Small intestine (tissue), 7 donors: ENCODE measurements around the gene CMTM3. TPM values are rescaled to one million over a fixed set of nuclear protein-coding genes. Genes with fewer than 3 reads are reported as not detected.
A peak's percentile ranks its signal among the peaks of the same experiment; 100 is the strongest.
"Not testable (repeated sequence)": the region's sequence is repeated elsewhere in the genome, so short reads cannot be mapped to it uniquely, and the experiment has no call there.

Experiments used
- DNase-seq, 2 donors: peaks; one replicate each; pipeline versions ENCODE4 v3.0.0 to v3.0.0-alpha.2; 2013
- FAIRE-seq: peaks from 2 replicates; lab custom pipeline; 2012; peaks lifted over from hg19 to GRCh38; lab: Jason Lieb, UNC
- H3K27ac ChIP-seq, 3 donors: one replicate each; pipeline ENCODE4 v1.5.1; 2013; ENCODE audit warnings: low read length in 2 of 3, mild to moderate bottlenecking in 2 of 3, control low read depth in 1 of 3, inconsistent platforms in 1 of 3, low read depth in 1 of 3, moderate library complexity in 1 of 3
- H3K27me3 ChIP-seq, 3 donors: one replicate each; pipeline ENCODE4 v1.6.1; 2013; ENCODE audit warnings: low read length in 3 of 3, inconsistent platforms in 1 of 3; ENCODE audit not compliant: control insufficient read depth in 3 of 3, insufficient read depth in 3 of 3
- H3K36me3 ChIP-seq, 3 donors: one replicate each; pipeline ENCODE4 v1.6.1; 2013; ENCODE audit warnings: low read length in 3 of 3, inconsistent platforms in 1 of 3, low read depth in 1 of 3, mild to moderate bottlenecking in 1 of 3, moderate library complexity in 1 of 3; ENCODE audit not compliant: control insufficient read depth in 3 of 3, insufficient read depth in 2 of 3
- H3K4me1 ChIP-seq, 3 donors: one replicate each; pipeline ENCODE4 v1.6.1; 2013; ENCODE audit warnings: low read length in 2 of 3, inconsistent platforms in 1 of 3, low read depth in 1 of 3, mild to moderate bottlenecking in 1 of 3, moderate library complexity in 1 of 3; ENCODE audit not compliant: control insufficient read depth in 3 of 3, insufficient read depth in 2 of 3
- H3K4me3 ChIP-seq, 3 donors: one replicate each; pipeline ENCODE4 v1.5.1; 2013; ENCODE audit warnings: low read length in 3 of 3, control low read depth in 1 of 3, inconsistent platforms in 1 of 3, low read depth in 1 of 3, mild to moderate bottlenecking in 1 of 3, moderate library complexity in 1 of 3
- H3K9me3 ChIP-seq, 2 donors: one replicate each; pipeline ENCODE4 v1.6.1; 2013; ENCODE audit warnings: low read depth in 1 of 2, low read length in 1 of 2; ENCODE audit not compliant: control insufficient read depth in 2 of 2, insufficient read depth in 1 of 2
- WGBS, 3 donors: extraction: QIAGEN DNeasy Blood & Tissue Kit; methylation state at CpG; one replicate each; pipeline ENCODE4 v1.1.7; 2013; 5-methylcytosine and 5-hydroxymethylcytosine counted together
- polyA plus RNA-seq, 4 donors: library from polyadenylated mRNA; stranded (reverse) in 3 of 4; unstranded in 1 of 4; fragments of 200-250 nt in 3 of 4; fragments of 120-200 nt in 1 of 4; gene quantifications; one replicate each; pipeline versions ENCODE4 v1.2.1 to v1.2.3, GENCODE V29; 2013
- donor health status: healthy with polysubstance abuse.
- donor health status: control.
- donor health status: control.
- donor health status: Bipolar disorder and iron deficiency.
- donor health status: healthy.

The CMTM3 gene
- polyA plus RNA-seq, 4 donors, result 2.2 to 14.7 (median 11.0) TPM

GRCh38 chr16:66661671-66662346 lies 57.3 kb downstream of the CMTM3 start:
- 71 to 81% (median 72%) methylated on average over 6 of the region's 6 CpGs for WGBS, 3 donors
- H3K4me1 ChIP-seq, H3K4me3 ChIP-seq, H3K27ac ChIP-seq, H3K36me3 ChIP-seq, H3K27me3 ChIP-seq, DNase-seq, FAIRE-seq, H3K9me3 ChIP-seq: not testable (repeated sequence)

- H3K27ac ChIP-seq, result no peak overlapping the region
- H3K27me3 ChIP-seq, result no peaks in the 10 kb centered on the region
- H3K36me3 ChIP-seq, result no peaks in the 10 kb centered on the region
- 65 to 69% (median 68%) methylated on average over 7 of the region's 7 CpGs for WGBS, 3 donors
- no peaks in the 10 kb centered on the region for H3K9me3 ChIP-seq
- peaks cover 0 to 8% (median 0%) of the 10 kb centered on the region in 3 donors for H3K4me1 ChIP-seq
- peak in 1 of 2 donors; percentile 46 for DNase-seq
- no peak for FAIRE-seq
- no peak overlapping the region for H3K4me3 ChIP-seq
Measured at GRCh38 chr16:66662445-66663194, 58.1 kb downstream of the CMTM3 start.

Other genes with a start within 250 kb of the CMTM3 start
- gene CDH5, start 238.0 kb upstream of the CMTM3 start, polyA plus RNA-seq, result 10 to 100 TPM in 2 of 4 donors, under 1 TPM in 2; 0.45 to 28.8 (median 7.6) TPM
- gene BEAN1, start 177.4 kb upstream of the CMTM3 start, polyA plus RNA-seq, result under 1 TPM in 2 of 4 donors, not detected in 2; 0.59 to 0.64 TPM
- 10 to 100 TPM in 3 of 4 donors, 1 to 10 TPM in 1; 9.2 to 21.3 (median 12.6) TPM for gene TK2, start 54.6 kb upstream of the CMTM3 start, polyA plus RNA-seq
- gene CKLF, start 52.1 kb upstream of the CMTM3 start, polyA plus RNA-seq, result 10 to 100 TPM; 24.7 to 55.1 (median 35.4) TPM
- gene CMTM1, start 38.3 kb upstream of the CMTM3 start, polyA plus RNA-seq, result 1 to 10 TPM in 1 of 4 donors, under 1 TPM in 1, not detected in 2; 0.36 to 2.4 TPM
- under 1 TPM in 2 of 4 donors, not detected in 2; 0.07 to 0.19 TPM for gene CMTM2, start 25.2 kb upstream of the CMTM3 start, polyA plus RNA-seq
- 10 to 100 TPM; 21.1 to 54.3 (median 43.0) TPM for gene CMTM4, start 92.0 kb downstream of the CMTM3 start, polyA plus RNA-seq
- gene DYNC1LI2, start 146.9 kb downstream of the CMTM3 start, polyA plus RNA-seq, result 10 to 100 TPM; 37.8 to 92.9 (median 62.6) TPM
- under 1 TPM in 1 of 4 donors, not detected in 3; 0.04 TPM for gene TERB1, start 196.9 kb downstream of the CMTM3 start, polyA plus RNA-seq
- gene NAE1, start 226.3 kb downstream of the CMTM3 start, polyA plus RNA-seq, result 10 to 100 TPM; 39.4 to 60.9 (median 47.1) TPM
- 10 to 100 TPM in 3 of 4 donors, 1 to 10 TPM in 1; 6.4 to 89.7 (median 47.7) TPM for gene CA7, start 239.7 kb downstream of the CMTM3 start, polyA plus RNA-seq